DMS153 (cell line): ENCODE measurements around the gene HYAL3.
A peak's percentile ranks its signal among the peaks of the same experiment; 100 is the strongest.
"Not testable (repeated sequence)": the region's sequence is repeated elsewhere in the genome, so short reads cannot be mapped to it uniquely, and the experiment has no call there.

Source experiments
- DNase-seq: peaks from one replicate; lab custom pipeline; 2025; lab: John Stamatoyannopoulos, UW

Gene HYAL3

DNA sequence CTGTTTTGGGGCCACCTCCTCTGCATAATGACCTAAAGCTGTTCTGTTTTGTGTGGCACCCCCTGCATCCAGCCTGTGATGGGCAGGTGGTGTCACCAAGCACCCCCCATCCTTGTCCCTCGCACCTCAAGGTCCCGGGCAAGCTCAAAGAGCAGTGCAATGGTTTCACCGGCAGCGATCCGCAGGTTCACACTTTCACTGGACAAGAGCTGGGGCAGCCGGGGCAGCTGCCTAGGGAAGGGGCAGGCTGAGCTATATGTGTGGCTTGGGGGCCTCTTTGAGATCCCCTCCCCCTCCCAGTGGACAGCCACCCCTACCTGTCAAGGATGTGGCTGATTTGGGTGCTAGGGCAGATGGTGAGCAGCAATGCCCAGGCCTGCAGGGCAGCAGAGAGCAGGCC, 10.1 kb downstream of the HYAL3 start:
- DNase-seq, result no peak

DNA sequence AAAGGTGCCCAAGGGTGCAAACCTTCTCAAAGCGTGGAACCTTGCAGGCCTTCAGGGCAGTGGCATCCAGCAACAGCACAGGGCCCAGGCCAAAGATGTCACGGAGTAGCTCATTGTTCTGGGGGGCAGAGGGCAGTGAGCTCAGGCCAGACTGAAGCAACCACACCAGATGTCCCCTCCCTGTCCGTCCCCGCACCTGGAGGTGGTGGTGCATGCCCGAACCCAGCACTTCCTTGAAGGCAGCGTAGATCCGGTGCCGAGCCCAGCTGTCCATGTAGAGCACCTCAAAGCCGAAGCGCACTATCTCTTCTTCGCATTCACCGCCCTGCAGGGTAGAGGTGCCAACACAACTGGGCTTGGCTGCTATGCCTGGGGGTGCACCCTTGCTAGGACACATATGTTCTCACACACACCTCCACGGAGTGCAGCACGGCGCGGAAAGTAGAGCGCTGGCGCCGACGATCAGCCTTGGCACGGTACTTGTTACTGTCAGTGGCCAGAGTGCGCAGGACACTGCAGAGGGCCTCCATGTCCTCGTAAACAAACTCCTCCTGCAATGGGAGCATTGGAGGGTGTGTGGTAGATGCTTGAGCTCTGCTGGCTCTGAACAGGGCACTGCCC, 10.7 kb downstream of the HYAL3 start:
- no peak for DNase-seq

DNA sequence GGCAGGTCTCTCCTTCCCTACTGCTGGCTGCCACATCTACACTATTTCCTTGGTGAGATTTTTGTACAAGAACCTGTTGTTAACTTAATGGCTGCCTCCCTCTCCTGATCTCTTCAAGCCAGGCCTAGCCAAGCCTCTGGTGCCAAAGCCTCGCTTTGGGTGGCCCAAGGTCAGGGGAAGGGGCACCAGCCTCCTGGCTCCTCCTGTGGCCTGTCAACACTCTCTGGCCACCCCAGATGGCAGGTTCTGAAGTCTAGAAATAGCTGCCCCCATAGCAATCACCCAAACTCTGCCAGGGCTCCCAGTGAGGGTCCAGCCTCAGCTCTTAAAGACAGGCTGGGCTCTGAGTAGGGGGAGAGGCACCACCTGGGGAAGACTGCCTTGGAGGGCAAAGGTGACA, 11.9 kb downstream of the HYAL3 start:
- no peak for DNase-seq

DNA sequence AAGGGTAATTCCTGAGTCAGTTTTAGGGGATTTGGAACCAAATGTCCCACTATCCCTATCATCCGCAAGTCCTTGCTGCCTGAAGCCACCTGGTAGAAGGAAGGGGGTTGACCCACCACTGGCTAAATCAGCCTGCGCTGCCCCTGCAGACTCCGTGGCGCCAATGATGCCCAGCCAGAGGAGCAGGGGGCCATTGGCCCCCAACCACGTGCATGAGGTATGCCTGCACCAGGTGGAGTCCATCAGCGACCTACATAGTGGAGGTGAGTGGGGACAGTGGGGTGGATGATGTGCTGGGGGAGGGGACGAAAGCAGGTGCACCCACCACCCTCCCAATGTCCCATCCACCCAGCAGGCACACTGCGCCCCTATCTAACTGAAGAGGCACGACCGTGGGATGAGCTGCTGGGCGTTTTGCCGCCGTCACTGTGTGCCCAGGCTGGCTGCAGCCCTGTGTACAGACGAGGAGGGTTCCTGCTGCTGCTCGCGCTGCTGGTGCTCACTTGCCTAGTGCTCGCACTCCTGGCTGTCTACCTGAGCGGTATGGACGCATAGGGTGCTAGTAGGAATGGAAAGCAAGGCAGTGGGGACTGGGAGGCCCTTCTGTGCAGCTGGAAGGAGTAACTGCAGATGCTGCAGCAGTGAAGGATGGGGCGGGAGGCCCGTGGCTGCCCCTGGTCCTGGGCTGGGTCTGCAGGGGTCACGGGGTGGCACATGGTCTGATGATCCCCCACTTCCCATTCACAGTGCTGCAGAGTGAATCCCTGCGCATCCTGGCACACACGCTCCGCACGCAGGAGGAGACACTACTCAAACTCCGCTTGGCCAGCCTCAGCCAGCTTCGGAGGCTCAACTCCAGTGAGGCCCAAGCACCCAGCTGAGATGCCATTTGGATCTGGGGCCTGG, 12.6 kb downstream of the HYAL3 start:
- DNase-seq, result no peak

DNA sequence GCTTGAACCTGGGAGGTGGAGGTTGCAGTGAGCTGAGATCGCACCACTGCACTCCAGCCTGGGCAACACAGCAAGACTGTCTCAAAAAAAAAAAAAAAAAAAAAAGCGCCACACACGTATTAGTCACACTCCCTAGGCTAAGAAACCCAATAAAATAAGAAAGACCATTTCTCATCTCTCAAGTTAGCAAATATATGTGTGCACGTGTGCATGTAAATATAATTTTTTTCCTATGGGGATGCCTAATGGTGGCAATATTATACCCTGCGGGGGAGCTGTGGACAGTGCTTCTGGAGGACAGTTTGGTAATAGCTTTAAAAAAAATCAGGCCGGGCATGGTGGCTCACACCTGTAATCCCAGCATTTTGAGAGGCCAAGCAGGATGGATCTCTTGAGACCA, 15.1 kb downstream of the HYAL3 start:
- DNase-seq, result not testable (repeated sequence)

DNA sequence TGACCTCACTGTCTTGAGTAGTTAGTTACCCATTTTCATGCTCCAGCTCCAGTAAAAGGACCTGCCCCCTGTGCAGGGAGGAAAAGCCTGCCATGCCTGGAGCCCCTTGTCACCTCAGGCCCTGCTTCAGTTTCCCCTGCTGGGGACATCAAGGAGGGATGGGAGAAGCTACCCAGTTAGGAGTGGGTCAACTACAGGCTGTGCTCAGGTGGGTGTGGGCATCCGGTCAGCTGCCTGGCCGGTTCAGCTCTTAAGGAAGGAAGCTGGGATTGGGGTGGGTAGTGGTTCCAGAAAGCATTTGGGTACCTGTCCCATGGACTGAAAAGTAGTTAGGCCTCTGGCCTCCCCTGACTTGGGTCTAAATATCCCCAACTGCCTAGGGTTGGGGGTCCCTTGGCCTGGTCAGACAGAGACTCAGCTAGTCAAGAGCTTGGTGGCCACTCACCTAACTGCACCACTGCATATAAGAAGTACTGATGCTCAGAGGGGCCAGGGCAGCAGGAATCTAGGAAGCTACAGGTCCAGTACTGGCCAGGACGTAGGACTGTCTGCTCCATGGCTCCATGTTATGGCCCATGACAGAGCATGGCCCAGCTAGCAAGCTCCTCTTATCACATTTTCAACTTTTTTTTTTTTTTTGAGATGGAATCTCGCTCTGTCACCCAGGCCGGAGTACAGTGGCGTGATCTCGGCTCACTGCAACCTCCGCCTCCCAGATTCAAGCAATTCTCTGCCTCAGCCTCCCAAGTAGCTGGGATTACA, 19.8 kb downstream of the HYAL3 start:
- no peak for DNase-seq

DNA sequence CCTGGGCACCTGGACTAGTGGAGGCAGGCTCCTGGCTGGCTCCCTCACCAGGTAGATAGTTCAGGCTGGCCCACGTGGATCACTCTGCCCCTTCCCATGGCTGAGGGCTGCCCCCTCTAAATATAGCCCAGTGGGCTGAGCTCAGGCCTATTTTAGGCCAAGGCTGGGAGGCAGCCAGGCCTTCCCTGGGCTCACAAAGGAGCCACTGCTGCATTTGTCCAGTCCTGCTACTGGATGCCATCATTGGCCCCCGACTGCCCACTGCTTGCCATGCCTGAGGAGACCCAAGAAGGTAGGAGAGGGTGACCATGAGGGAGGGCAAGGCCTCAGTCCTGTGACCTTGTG, 20.4 kb downstream of the HYAL3 start, which contains the start of gene LSMEM2:
Gene LSMEM2, plus strand, starts transcription at position 208 of the 345 bp plus-strand sequence. Its CDS starts 27 bp downstream, at position 235.
- no peak for DNase-seq

DNA sequence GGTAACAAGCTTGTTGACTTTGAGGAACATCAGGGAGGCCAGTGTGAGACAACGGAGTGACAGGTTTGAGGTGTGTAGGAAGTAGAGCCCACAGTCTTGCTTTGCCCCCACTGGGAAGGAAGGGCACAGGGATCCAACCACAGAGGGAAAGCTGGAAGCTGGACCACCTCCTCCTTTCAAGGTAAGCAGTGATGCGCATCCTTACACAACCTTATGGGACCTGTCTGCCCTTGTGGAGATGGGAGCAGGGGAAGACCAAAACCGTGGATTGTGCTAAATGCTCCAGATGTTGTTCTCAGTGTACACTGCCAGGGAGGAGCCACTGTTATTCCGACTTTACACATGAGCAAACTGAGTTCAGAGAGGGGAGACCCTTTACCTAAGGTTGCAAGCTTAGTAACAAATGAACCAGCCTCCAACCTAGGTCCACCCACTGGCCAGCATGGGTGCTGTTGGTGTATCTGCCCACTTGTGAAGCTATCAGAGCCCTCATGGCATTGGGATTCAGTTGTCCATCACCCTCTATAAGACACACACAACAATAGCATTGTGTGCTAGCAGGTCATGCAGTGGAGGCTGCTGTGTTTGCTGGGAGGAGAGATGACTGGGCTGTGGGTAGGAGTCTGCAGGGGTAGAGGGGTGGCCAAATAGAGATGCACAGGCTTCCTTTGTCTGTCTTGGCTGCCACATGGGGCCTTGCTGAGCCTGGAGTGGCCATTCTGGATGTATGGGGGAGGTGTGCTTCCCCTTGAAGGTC, 20.9 kb downstream of the HYAL3 start:
- DNase-seq, result no peak

DNA sequence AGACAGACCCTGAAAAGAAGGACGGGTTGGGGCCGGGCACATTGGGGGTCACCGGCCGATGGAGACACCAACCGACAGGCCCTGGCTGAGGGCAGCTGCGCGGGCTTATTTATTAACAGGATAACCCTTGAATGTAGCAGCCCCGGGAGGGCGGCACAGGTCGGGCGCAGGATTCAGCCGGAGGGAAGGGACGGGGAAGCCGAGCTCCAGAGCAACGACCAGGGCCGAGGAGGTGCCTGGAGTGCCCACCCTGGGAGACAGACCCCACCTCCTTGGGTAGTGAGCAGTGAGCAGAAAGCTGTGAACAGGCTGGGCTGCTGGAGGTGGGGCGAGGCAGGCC, 22.5 kb downstream of the HYAL3 start:
- no peak for DNase-seq

DNA sequence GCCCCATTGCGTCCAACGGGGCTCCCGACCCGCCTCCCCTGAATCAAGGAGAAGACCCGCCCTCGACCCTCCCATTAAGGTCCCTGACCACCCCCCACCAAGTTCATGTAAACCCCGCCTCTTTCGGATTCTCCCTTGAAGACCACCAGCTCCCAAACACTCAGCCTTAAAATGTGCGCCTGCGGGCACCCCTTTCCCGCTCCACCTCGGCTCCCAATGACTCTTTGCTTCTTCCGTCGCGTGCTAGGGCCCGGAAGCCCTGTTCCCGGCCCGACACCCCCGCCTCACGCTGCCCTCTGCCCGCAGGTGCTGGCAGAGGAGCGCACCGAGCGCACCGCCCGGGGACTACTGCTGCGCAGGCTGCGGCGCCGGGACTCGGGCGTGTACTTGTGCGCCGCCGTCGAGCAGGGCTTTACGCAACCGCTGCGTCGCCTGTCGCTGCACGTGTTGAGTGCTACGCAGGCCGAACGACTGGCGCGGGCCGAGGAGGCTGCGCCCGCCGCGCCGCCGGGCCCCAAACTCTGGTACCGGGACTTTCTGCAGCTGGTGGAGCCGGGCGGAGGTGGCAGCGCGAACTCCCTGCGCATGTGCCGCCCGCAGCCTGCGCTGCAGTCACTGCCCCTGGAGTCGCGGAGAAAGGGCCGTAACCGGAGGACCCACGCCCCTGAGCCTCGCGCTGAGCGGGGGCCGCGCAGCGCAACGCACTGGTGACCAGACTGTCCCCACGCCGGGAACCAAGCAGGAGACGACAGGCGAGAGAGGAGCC, 23.0 kb downstream of the HYAL3 start:
- no peak for DNase-seq

DNA sequence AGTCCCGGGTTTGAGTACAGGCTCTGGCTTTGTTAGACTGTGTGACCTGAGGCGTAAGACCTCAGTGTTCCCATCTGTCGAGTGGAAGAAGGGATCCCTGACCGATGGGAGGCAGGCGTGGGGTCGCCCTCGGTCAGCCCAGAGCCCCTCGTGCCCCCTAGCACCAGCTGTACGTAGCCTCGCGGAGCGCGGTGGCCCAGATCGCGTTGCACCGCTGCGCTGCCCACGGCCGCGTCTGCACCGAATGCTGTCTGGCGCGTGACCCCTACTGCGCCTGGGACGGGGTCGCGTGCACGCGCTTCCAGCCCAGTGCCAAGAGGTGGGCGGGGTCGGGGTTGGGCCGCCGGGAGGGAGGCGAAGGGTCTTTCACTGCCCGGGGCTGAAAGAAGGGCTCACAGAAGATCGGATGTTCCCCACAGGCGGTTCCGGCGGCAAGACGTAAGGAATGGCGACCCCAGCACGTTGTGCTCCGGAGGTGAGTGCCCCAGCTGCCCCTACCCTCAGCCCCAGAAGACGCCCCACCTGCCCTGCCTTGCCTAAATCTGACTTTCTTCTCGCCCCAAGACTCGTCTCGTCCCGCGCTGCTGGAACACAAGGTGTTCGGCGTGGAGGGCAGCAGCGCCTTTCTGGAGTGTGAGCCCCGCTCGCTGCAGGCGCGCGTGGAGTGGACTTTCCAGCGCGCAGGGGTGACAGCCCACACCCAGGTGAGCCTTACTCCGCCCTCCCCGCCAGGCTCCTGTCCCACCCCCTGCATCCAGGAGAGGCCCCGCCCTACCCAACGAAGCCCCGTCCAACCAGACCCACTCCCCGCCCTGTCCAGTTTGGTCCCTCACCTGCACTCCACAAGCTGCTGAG, 23.8 kb downstream of the HYAL3 start:
- no peak for DNase-seq

DNA sequence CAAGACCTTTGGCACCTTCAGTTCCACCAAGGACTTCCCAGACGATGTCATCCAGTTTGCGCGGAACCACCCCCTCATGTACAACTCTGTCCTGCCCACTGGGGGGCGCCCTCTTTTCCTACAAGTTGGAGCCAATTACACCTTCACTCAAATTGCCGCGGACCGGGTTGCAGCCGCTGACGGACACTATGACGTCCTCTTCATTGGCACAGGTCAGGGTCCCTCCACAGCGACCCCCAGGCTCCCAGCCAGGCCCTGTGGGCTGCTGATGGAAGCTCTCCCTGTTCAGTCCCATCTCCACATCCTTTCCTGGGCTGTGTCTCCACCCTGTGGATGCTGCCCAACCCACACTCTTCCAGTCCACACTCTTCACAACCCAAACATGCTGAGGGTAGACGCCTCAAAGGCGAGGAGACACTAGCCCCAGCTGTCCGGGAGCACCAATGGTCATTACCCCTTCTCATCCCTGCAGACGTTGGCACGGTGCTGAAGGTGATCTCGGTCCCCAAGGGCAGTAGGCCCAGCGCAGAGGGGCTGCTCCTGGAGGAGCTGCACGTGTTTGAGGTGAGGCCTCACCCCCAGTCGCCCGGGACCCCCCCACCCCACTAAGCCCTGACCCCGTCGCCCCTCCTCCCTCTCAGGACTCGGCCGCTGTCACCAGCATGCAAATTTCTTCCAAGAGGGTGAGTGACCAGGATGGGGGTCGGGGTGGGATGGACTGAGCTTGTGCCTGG, 24.7 kb downstream of the HYAL3 start:
- DNase-seq, result peak; percentile 20

DNA sequence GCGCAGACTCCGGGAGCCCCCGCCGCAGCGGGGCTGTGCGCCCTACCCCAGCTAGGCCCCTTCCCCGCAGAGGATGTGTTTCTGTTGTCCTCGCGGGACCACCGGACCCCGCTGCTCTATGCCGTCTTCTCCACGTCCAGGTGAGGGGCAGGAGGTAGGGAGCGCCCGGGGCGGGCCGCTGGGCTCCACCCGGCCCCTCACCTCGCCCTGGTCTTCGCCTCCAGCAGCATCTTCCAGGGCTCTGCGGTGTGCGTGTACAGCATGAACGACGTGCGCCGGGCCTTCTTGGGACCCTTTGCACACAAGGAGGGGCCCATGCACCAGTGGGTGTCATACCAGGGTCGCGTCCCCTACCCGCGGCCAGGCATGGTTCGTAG, 25.5 kb downstream of the HYAL3 start:
- DNase-seq, result no peak

DNA sequence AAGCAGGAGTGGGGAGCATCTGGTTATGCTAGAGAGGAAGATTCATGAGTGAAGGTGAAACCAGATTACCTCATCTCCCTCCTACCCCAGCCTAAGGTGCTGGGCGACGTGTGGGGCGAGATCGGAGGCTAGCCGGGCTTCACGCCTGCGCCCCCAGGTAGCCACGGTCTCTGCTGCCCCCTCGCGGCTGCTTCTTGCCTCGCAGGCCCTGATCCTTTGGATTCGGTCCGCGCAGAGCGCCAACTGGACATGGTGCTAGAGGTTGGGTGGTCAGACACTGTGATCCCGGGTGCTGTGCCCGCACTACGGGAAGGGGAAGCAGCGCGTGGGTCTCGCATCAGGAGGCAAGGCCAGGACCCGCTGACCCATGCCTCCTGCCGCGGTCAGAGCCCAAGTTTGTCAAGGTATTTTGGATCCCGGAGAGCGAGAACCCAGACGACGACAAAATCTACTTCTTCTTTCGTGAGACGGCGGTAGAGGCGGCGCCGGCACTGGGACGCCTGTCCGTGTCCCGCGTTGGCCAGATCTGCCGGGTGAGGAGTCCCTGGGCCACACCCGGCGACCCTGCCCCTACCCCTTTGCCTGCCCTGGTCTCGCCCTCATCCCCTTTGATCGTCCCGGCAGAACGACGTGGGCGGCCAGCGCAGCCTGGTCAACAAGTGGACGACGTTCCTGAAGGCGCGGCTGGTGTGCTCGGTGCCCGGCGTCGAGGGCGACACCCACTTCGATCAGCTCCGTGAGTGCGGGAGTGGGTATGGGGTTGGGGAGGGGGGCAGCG, 26.1 kb downstream of the HYAL3 start:
- peak; percentile 4 for DNase-seq

DNA sequence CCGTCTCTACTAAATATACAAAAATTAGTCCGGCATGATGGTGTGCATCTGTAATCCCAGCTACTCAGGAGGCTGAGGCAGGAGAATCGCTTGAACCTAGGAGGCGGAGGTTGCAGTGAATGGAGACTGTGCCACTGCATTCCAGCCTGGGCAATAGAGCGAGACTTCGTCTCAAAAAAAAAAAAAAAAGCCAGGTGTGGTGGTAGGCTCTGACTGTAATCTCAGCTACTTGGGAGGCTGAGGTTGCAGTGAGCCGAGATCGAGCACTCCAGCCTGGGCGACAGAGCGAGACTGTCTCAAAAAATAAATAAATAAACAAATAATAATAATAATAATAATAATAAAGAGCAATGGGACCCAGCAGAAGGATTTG, 26.7 kb downstream of the HYAL3 start:
- not testable (repeated sequence) for DNase-seq

DNA sequence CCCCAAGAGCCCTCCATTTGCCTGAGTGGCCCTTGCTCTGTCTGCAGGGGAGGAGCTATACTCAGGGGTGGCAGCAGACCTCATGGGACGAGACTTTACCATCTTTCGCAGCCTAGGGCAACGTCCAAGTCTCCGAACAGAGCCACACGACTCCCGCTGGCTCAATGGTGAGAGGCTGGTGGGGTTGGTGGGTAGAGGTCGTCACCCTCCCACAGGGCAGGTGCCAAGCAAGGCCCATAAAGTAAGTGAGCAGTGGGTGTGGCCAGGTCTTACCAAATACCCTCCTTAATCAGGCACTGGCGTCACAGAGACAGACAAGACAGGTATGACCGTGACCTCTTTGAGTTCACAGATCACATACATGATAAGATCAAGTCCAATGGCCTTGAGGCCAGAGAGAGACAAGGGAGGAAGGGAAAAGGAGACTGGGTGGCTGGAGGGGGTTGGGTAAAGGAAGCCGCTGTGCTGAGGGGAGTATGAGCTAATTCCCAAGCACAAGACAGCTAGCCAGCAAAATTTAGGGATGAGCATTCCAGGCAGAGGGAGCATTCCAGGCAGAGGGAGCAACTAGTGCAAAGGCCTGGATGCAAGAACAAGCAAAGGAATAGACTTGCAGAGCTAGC, 27.8 kb downstream of the HYAL3 start:
- DNase-seq, result no peak

DNA sequence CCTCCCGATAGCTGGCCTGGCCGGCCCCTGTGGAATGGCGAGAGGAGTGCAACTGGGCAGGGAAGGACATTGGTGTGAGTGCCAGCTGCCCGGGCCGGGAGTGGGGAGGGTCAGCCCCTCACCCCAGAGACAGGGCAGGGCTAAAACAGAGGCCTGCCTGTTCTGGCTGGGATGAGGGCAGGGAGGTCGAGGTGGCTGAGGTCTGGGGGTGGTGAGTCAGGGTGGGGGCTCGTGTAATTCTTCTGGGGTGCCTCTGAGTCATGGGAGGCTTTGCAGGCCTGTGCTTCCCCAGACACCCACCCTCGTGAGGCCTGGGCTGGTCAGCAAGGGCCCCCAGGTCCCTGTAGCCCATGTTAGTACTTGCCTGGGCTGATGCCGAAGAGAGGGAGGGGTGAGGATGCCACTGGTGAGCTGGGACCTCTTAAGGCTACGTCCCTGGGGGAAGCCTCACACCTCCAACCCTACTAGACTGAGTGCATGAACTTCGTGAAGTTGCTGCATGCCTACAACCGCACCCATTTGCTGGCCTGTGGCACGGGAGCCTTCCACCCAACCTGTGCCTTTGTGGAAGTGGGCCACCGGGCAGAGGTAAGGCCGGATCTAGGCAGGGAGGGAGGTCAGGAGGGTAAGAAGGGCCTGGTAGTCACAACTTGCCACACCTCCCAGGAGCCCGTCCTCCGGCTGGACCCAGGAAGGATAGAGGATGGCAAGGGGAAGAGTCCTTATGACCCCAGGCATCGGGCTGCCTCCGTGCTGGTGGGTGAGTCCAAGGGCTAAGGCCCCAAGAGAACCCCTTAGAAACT, 28.6 kb downstream of the HYAL3 start:
- no peak for DNase-seq

DNA sequence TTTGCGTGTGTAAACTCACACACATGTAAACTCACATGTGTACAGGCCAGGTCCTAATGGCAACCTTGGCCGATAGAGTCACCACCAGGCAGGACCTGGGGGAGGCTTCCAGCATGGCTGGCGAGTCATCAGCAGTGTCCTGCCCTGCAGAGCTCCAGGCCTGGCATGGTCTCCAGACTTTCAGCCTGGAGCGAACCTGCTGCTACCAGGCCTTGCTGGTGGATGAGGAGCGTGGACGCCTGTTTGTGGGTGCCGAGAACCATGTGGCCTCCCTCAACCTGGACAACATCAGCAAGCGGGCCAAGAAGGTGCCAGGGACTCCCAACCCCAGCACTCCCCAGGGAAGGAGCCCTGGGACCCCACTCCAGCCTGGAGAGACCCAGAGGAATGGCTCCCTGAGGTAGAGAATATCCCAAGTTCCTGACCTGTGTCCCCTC, 29.2 kb downstream of the HYAL3 start:
- DNase-seq, result no peak
